ENCODE data around the gene INSRR.
A peak's percentile ranks its signal among the peaks of the same experiment; 100 is the strongest.

The INSRR gene

GRCh38 chr1:156806512-156807440, 52.1 kb downstream of the INSRR start:
- 95% methylated on average over 6 of the region's 7 CpGs for WGBS (ENCODE audit: insufficient coverage)
- ChIA-PET CTCF (interaction anchor here (0.9 to 21.9 kb wide), 9 partner anchors 9 to 85 kb away, joined by 3 to 282 read pairs (median 7); partner anchors contain the start of genes INSRR, ISG20L2, METTL25B and NTRK1), POLR2A (no interaction called here)
- H3K9me3 ChIP-seq (ENCODE audit: control extremely low read depth in 1 of 5, control insufficient read depth in 4 of 5, insufficient read depth in 2 of 5, low read depth in 1 of 5, low read length in 4 of 5), result no peaks in the 10 kb centered on the region
- DNase-seq, result no peak
- H3K36me3 ChIP-seq (ENCODE audit: control insufficient read depth in 4 of 4, insufficient read depth in 4 of 4, low read length in 3 of 4), result peaks cover 0 to 8% (median 5%) of the 10 kb centered on the region in 4 experiments
- H3K27ac ChIP-seq (ENCODE audit: insufficient read depth in 1 of 2, low read depth in 1 of 2, low read length in 2 of 2, poor library complexity in 1 of 2, severe bottlenecking in 2 of 2), result no peak overlapping the region
- H3K4me3 ChIP-seq (ENCODE audit: control insufficient read depth in 1 of 7, extremely low read depth in 1 of 7, insufficient read depth in 4 of 7, low read depth in 2 of 7, low read length in 6 of 7), result no peak overlapping the region
- no peaks in the 10 kb centered on the region for H3K27me3 ChIP-seq (replicated peaks in 2 of 5; ENCODE audit: control insufficient read depth in 4 of 5, insufficient read depth in 5 of 5, low read length in 4 of 5)
- peaks cover 0 to 16% (median 9%) of the 10 kb centered on the region in 4 experiments for H3K4me1 ChIP-seq (ENCODE audit: control extremely low read depth in 1 of 4, control insufficient read depth in 4 of 4, insufficient read depth in 4 of 4, low read length in 3 of 4)

DNA sequence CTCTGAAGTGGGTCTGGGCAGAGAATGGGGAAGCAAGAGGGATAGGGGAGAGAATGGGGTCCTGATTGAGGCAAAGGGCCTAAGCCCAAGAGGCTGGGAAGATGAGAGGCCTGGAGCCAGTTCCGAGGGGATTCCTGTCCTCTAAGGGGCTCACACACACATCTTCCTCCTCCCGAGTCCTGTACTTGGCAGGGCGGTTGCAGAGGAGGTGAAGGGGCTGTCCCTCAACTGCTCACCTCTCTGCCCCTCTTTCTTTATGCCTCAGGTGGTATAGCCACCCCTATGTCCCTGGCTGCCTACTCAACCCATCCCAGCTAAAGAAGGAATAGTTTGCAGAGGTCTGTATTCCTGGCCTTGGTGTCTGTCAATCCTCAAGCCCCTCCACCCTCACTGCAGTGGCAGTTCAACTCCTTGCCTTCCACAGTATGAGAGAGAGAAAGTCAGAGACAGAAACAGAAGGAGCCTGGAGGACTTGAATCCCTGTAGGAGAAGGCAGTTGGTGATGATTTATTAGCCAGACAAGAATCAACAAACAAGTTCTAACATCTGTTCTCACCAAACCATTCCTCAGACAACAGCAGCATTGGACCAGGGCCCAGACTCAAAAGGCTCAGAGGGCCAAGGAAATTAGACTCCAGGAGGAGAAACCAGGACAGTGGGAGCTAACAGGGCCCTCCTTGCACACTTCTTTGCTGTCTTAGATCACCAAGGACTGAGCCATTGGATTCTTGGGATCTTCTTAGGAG, 53.0 kb downstream of the INSRR start:
- CTCF ChIA-PET, result interaction anchor here (0.9 to 21.9 kb wide), 12 partner anchors 8 to 122 kb away, joined by 3 to 282 read pairs (median 6); partner anchors contain the start of genes INSRR, ISG20L2, METTL25B and NTRK1

GRCh38 chr1:156804572-156805243, 54.2 kb downstream of the INSRR start:
- no peak overlapping the region for H3K4me3 ChIP-seq (ENCODE audit: control insufficient read depth in 1 of 7, extremely low read depth in 1 of 7, insufficient read depth in 4 of 7, low read depth in 2 of 7, low read length in 6 of 7)
- H3K9me3 ChIP-seq (ENCODE audit: control extremely low read depth in 1 of 5, control insufficient read depth in 4 of 5, insufficient read depth in 2 of 5, low read depth in 1 of 5, low read length in 4 of 5), result no peaks in the 10 kb centered on the region
- POLR2A ChIA-PET, result interaction anchor here (0.5 to 1.2 kb wide), 2 partner anchors 76 to 113 kb away, joined by 3 read pairs; partner anchors contain the start of genes ISG20L2 and METTL25B
- 48% methylated on average over 4 of the region's 6 CpGs for WGBS (ENCODE audit: insufficient coverage)
- DNase-seq, result peak; percentile 48 to 77 (median 76)
- peaks cover 4 to 28% (median 16%) of the 10 kb centered on the region in 4 experiments for H3K36me3 ChIP-seq (ENCODE audit: control insufficient read depth in 4 of 4, insufficient read depth in 4 of 4, low read length in 3 of 4)
- no peak overlapping the region for H3K27ac ChIP-seq (ENCODE audit: insufficient read depth in 1 of 2, low read depth in 1 of 2, low read length in 2 of 2, poor library complexity in 1 of 2, severe bottlenecking in 2 of 2)
- H3K4me1 ChIP-seq (ENCODE audit: control extremely low read depth in 1 of 4, control insufficient read depth in 4 of 4, insufficient read depth in 4 of 4, low read length in 3 of 4), result peaks cover 0 to 23% (median 13%) of the 10 kb centered on the region in 4 experiments
- no peaks in the 10 kb centered on the region for H3K27me3 ChIP-seq (replicated peaks in 2 of 5; ENCODE audit: control insufficient read depth in 4 of 5, insufficient read depth in 5 of 5, low read length in 4 of 5)
- CTCF ChIA-PET, result interaction anchor here (0.6 to 21.9 kb wide), 10 partner anchors 8 to 123 kb away, joined by 3 to 282 read pairs (median 6); partner anchors contain the start of genes INSRR and NTRK1

More for the DNA sequence above, 53.0 kb downstream of the INSRR start:
- WGBS (ENCODE audit: insufficient coverage), result 100% methylated on average over 2 of the region's 3 CpGs
- H3K36me3 ChIP-seq (ENCODE audit: control insufficient read depth in 4 of 4, insufficient read depth in 4 of 4, low read length in 3 of 4), result peaks cover 0 to 16% (median 10%) of the 10 kb centered on the region in 4 experiments
- no peaks in the 10 kb centered on the region for H3K27me3 ChIP-seq (replicated peaks in 2 of 5; ENCODE audit: control insufficient read depth in 4 of 5, insufficient read depth in 5 of 5, low read length in 4 of 5)
- no peak overlapping the region for H3K4me3 ChIP-seq (ENCODE audit: control insufficient read depth in 1 of 7, extremely low read depth in 1 of 7, insufficient read depth in 4 of 7, low read depth in 2 of 7, low read length in 6 of 7)
- peaks cover 0 to 23% (median 13%) of the 10 kb centered on the region in 4 experiments for H3K4me1 ChIP-seq (ENCODE audit: control extremely low read depth in 1 of 4, control insufficient read depth in 4 of 4, insufficient read depth in 4 of 4, low read length in 3 of 4)
- no peak overlapping the region for H3K27ac ChIP-seq (ENCODE audit: insufficient read depth in 1 of 2, low read depth in 1 of 2, low read length in 2 of 2, poor library complexity in 1 of 2, severe bottlenecking in 2 of 2)
- H3K9me3 ChIP-seq (ENCODE audit: control extremely low read depth in 1 of 5, control insufficient read depth in 4 of 5, insufficient read depth in 2 of 5, low read depth in 1 of 5, low read length in 4 of 5), result no peaks in the 10 kb centered on the region
- POLR2A ChIA-PET, result no interaction called here
- no peak for DNase-seq

DNA sequence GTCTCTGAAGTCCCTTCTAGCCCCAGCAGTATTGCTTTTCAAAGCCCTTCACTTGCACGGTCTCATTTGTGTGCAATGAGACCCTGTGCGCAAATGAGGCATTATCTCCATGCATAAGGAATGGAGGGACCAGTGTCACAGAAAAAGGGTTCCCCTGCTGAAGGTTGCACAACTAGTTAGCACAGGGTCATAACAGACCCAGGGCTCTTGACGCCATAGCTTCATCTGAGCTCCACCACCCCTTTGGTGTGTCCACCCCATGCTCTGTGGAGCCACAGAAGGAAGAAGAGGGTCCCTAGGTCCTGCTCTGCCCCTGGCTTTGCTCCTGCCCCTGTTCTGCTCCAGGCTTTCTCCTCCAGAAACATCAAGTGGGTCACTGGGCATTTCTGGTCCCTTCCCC, 54.9 kb downstream of the INSRR start:
- no peaks in the 10 kb centered on the region for H3K9me3 ChIP-seq (ENCODE audit: control extremely low read depth in 1 of 5, control insufficient read depth in 4 of 5, insufficient read depth in 2 of 5, low read depth in 1 of 5, low read length in 4 of 5)
- no peak overlapping the region for H3K27ac ChIP-seq (ENCODE audit: insufficient read depth in 1 of 2, low read depth in 1 of 2, low read length in 2 of 2, poor library complexity in 1 of 2, severe bottlenecking in 2 of 2)
- POLR2A ChIA-PET, result interaction anchor here (0.5 to 1.2 kb wide), 2 partner anchors 76 to 114 kb away, joined by 3 read pairs; partner anchors contain the start of genes ISG20L2 and METTL25B
- H3K27me3 ChIP-seq (replicated peaks in 2 of 5; ENCODE audit: control insufficient read depth in 4 of 5, insufficient read depth in 5 of 5, low read length in 4 of 5), result no peaks in the 10 kb centered on the region
- WGBS (ENCODE audit: insufficient coverage), result 67% methylated on average over 3 of the region's 3 CpGs
- peaks cover 0 to 23% (median 13%) of the 10 kb centered on the region in 4 experiments for H3K4me1 ChIP-seq (ENCODE audit: control extremely low read depth in 1 of 4, control insufficient read depth in 4 of 4, insufficient read depth in 4 of 4, low read length in 3 of 4)
- no peak for DNase-seq
- peaks cover 4 to 35% (median 19%) of the 10 kb centered on the region in 4 experiments for H3K36me3 ChIP-seq (ENCODE audit: control insufficient read depth in 4 of 4, insufficient read depth in 4 of 4, low read length in 3 of 4)
- H3K4me3 ChIP-seq (ENCODE audit: control insufficient read depth in 1 of 7, extremely low read depth in 1 of 7, insufficient read depth in 4 of 7, low read depth in 2 of 7, low read length in 6 of 7), result no peak overlapping the region
- CTCF ChIA-PET, result interaction anchor here (0.6 to 21.9 kb wide), 6 partner anchors 9 to 87 kb away, joined by 3 to 282 read pairs (median 6); partner anchors contain the start of genes INSRR and NTRK1

DNA sequence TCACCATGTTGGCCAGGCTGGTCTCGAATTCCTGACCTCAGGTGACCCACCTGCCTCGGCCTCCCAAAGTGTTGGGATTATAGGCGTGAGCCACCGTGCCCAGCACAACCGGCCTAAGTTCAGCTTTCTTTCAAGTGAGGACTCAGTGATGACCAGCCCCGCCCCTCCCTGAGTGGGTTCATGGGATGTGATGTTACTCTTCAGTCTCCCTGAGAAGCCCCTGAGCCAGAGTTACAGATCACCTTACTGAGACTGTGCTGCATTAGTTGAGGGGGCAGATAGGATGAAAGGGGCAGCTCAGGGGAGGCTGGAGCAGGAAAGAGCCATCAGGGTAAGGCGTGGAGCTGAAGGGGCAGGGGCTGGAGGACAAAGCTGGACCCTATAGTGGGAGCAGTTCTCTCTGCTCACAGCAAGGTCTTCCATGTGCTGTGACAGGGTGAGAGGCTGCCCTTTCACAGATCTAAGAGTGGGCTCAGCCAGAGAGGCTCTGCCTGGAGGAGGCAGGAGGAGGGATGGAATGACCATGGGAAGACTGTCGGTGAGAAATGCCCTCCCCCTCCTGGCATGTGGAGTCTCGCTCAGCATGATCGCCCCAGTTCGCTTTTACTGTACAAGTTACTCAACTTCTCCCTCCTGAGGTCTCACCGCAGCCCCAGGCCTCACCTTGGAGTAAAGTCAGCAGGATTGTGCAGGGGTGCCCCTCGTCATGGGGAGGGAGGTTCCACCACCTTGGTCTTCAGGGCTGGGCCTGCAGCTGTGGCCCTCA, 55.6 kb downstream of the INSRR start:
- Histone ChIP-seq H3K4me1 (ENCODE audit: control extremely low read depth in 1 of 4, control insufficient read depth in 4 of 4, insufficient read depth in 4 of 4, low read length in 3 of 4) (peaks cover 0 to 23% (median 13%) of the 10 kb centered on the region in 4 experiments), H3K27me3 (replicated peaks in 2 of 5; ENCODE audit: control insufficient read depth in 4 of 5, insufficient read depth in 5 of 5, low read length in 4 of 5) (no peaks in the 10 kb centered on the region), H3K9me3 (ENCODE audit: control extremely low read depth in 1 of 5, control insufficient read depth in 4 of 5, insufficient read depth in 2 of 5, low read depth in 1 of 5, low read length in 4 of 5) (no peaks in the 10 kb centered on the region), H3K36me3 (ENCODE audit: control insufficient read depth in 4 of 4, insufficient read depth in 4 of 4, low read length in 3 of 4) (peaks cover 9 to 40% (median 23%) of the 10 kb centered on the region in 4 experiments), H3K4me3 (ENCODE audit: control insufficient read depth in 1 of 7, extremely low read depth in 1 of 7, insufficient read depth in 4 of 7, low read depth in 2 of 7, low read length in 6 of 7) (no peak overlapping the region), H3K27ac (ENCODE audit: insufficient read depth in 1 of 2, low read depth in 1 of 2, low read length in 2 of 2, poor library complexity in 1 of 2, severe bottlenecking in 2 of 2) (no peak overlapping the region)
- DNase-seq, result no peak
- POLR2A ChIA-PET, result no interaction called here
- CTCF ChIA-PET, result interaction anchor here (0.9 to 21.9 kb wide), 9 partner anchors 12 to 134 kb away, joined by 3 to 282 read pairs (median 9); partner anchors contain the start of genes INSRR, NTRK1 and SH2D2A
- 98% methylated on average over 9 of the region's 13 CpGs for WGBS (ENCODE audit: insufficient coverage)
